Erythroblast (primary cell): ENCODE data around the gene SLC25A38.

Experiments
- GATA1 ChIP-seq: IDR thresholded peaks from 2 replicates; pipeline ENCODE4 v1.6.1; 2011; ENCODE audit warnings: low read depth, mild to moderate bottlenecking, control low read depth, low read length, moderate library complexity
- POLR2A ChIP-seq: IDR thresholded peaks from 2 replicates; pipeline ENCODE4 v1.6.1; 2011; ENCODE audit warnings: mild to moderate bottlenecking, low read length

GRCh38 chr3:39385456-39386090, 2.4 kb downstream of the SLC25A38 start:
- TF ChIP-seq POLR2A = no peak
- no peak for TF ChIP-seq GATA1
